Peyer's patch (tissue), 4 donors: Measurements from ENCODE around the gene ARSG.

Experiments
- CTCF ChIP-seq, 6 experiments: fragments of 450-650 bp in 4 of 6; fragments of 200-600 bp in 2 of 6; sonication (generic) in 1 of 6; IDR thresholded peaks; one replicate each; pipeline ENCODE4 v1.5.1; 2017 to 2019; ENCODE audit warnings: antibody characterized with exemption in 6 of 6, mild to moderate bottlenecking in 3 of 6, moderate library complexity in 1 of 6
- POLR2A ChIP-seq, 2 donors: fragments of 450-650 bp; IDR thresholded peaks; one replicate each; pipeline ENCODE4 v1.5.1; 2017; ENCODE audit warnings: antibody characterized with exemption in 2 of 2, mild to moderate bottlenecking in 2 of 2, moderate library complexity in 2 of 2

- peak in 1 of 6 experiments; percentile 15 for TF ChIP-seq CTCF (IDR thresholded peaks at IDR 0.05)
- no peak for TF ChIP-seq POLR2A (IDR thresholded peaks at IDR 0.05)
Measured at GRCh38 chr17:68288804-68289203, 2.5 kb upstream of the ARSG start.
